HG02885 (cell line): Measurements from ENCODE around the gene KBTBD2.
A peak's percentile ranks its signal among the peaks of the same experiment; 100 is the strongest.
"Not testable (repeated sequence)": the region's sequence is repeated elsewhere in the genome, so short reads cannot be mapped to it uniquely, and the experiment has no call there.

Experiments used
- ATAC-seq: cut with Tn5 transposase; IDR thresholded peaks from one replicate; pipeline ENCODE4 v1.9.1; 2021; ENCODE audit warnings: mild to moderate bottlenecking; ENCODE audit not compliant: unreplicated experiment, poor library complexity

The KBTBD2 gene

DNA sequence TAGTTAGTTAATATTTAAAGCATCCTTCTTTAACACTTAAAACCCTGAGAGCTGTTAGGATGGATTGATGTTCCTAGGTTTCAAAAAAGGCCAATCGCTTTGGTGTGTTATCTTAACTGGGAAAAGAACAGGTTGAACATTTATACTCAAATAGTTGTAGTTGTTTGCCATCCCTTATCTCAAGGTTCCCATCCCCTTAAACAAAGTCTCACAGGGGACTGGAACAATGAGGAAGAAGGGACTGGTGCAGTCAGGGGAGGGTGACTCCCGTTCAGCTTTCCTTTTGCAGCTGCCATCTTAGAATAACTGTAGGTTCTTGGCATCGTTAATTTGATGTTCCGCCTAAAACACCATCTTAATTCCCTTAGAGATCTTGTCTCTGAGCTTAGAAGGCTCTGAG is 2.6 kb upstream of the KBTBD2 start:
- no peak for ATAC-seq

DNA sequence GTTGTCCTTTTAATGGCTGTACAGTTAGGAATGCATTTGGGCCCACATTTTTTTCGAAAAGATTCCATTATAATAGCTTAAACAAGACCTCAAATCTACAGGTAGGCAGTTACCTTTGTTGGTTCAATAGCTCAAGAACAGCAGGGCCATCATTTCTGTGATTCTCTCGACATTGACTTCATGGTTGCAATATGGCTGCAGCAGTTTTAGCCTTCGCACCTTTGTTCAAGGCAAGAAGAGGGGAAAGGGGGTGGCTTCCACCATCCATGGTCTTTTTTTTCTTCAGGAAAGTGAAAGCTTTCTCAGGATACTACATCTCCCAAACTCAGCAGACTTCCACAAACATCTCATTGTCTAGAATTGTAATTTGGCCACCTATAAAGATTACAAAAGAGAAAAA is 2.2 kb upstream of the KBTBD2 start:
- ATAC-seq, result no peak

DNA sequence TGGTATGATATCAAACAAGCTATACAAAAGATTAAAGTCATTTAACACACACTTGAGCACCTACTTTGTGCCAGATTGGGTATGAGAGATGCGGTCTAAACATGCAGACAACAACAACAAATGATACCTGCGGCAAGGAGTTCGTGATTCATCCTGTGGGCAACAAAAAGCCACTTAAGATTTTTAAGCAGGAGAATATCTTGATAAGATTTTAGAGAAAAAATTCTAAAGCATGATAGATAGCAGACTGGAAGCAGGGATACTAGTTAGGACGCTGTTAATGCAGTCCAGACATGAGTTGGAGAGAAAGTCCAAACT is 1.6 kb upstream of the KBTBD2 start:
- no peak for ATAC-seq

DNA sequence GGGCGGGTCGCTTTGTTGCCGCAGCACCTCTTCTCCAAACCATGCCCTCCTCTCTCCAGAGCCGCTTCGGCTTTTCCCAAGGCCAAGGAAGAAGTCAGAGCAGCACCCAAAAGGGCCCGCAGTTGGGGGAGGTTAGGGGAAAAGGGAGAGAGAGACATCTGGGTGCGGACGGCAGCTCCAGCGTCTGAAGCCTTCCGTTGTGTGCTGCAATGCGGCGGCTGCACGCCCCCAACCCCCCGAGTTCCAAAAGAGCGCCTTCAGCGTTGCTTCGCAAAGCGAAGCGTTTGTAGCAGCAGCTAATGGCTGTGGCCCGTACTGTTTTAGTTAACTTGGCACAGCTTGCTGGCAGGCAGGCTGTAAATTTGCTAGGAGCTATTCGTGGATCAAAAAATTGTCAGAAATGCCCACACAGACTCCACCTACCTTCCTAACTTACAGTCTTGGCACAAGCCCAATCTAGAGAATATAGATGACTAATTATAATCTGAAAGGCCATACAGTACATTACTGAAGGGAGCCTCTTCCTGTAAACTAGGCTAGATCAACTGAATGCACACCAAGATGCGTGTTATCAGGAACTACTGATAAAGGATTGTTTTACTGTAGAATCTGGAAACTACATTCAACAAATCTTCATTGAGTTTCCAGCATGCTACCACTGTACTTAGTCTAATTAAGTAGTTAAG is 1.1 kb upstream of the KBTBD2 start:
- peak; percentile 2 for ATAC-seq

DNA sequence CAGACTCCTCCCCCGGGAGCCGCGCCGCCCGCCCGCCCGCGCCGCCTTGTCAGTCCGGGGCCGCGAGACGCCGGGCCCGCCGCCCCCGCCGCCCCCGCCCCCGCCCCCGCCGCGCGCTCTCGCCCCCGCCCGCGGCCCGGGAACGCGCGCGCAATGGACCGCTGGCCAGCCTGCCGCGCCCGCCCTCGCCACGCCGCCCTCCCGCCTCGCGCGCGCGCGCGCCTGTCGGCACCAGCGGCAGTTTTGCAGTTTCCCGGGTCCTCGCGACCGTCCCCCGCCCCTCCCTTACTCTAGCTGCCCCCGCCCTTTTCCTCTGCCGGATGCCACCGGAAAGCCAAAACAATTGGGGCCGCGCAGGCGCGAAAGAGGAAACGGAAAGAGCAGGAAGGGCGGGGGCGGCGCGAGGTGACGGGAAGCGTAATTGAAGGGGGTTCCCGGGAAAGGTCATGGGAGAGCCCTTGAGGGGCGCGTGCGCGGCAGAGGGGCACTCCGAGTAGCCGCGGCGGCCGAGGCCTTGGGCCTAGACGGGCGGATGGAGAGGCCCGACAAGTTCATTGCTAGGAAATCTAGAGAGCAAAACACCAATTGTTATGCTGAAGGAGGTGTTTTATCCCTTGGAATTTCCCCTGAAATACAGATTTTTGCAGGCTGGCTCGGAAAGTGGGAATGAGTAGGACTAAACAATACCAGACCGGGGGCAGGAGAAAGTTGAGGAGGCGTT is 400 bp upstream of the KBTBD2 start:
- ATAC-seq, result peak; percentile 57

DNA sequence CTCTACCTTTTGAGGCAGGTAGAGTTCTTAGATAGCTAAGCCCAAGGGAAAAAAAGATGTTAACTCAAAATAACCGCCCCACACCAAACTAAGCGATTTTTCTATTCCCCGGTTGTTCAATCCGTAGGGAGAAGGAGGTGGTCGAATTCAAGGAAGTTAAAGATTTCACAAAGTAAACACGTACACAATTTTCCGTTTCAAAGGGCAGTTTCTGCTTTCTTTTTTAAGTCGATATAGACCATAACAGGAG is 842 bp downstream of the KBTBD2 start:
- no peak for ATAC-seq

DNA sequence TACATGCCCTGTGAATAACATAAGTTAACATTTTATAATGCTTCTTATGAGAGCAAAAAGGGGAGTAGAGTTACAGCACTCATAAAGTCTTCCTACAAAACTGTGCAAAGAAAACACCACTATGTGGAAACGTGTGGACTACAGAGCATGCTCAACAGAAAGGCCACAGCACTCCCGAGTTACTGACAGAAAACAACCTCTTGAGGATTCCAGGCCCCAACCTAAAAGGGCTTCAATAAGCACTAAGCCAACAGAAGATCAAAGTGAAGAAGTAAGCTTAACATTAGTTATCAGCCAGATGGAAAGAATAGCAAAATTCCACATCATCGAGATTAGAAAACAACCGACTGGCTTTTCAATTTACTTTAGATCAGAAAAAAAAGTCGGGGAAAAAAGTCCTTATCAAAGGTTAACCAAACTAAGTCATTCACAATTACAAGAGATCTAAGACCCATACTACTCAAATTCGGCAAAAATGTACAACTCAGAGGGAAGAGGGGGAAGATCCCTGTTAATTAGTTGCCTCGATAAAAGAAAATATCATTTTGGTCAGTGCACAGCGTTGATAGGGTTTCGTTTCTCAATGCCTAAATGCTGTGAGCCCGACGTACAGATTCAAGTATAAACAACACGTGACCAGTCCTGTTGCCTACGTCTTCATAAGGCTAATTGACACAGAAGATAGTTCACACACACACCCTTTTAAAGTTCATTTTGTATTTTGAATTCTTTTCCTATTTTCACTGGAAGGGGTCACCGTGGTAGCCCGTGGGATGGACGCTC is 1.4 kb downstream of the KBTBD2 start:
- peak; percentile 31 for ATAC-seq

DNA sequence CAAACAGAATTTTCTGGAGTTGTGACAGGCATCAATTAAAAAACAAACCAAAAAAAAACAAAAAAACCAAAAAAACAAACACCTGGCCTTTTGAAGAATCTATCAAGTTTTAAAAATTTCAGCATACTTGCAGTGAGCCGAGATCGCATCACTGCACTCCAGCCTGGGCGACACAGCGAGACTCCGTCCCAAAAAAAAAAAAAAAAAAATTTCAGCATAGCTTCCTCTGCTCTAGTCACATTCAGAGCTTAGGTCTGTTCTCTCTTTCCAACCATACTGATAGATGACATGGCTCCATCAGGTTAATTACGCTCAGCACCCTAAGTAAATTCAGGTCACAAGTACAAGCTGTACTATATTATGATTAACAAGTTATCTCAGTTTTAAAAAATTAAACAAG is 3.1 kb downstream of the KBTBD2 start:
- ATAC-seq, result no peak

DNA sequence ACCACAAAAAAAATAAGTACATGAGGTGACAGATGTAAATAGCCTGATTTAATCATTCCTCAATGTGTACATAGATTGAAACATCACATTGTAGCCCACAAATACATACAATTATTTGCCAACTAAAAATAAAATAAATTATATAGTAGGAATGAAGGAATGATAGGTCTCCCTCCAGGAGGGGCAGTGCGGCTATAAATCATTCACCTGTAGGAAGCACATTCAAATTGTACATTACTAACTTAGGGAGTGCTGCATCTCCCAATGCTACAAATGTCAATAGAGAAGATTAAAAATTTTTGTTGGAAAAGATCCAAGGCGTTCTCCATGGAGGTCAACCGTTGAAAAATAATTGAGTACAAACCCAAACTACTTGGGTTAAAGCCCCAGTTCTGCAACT is 4.2 kb downstream of the KBTBD2 start:
- no peak for ATAC-seq

DNA sequence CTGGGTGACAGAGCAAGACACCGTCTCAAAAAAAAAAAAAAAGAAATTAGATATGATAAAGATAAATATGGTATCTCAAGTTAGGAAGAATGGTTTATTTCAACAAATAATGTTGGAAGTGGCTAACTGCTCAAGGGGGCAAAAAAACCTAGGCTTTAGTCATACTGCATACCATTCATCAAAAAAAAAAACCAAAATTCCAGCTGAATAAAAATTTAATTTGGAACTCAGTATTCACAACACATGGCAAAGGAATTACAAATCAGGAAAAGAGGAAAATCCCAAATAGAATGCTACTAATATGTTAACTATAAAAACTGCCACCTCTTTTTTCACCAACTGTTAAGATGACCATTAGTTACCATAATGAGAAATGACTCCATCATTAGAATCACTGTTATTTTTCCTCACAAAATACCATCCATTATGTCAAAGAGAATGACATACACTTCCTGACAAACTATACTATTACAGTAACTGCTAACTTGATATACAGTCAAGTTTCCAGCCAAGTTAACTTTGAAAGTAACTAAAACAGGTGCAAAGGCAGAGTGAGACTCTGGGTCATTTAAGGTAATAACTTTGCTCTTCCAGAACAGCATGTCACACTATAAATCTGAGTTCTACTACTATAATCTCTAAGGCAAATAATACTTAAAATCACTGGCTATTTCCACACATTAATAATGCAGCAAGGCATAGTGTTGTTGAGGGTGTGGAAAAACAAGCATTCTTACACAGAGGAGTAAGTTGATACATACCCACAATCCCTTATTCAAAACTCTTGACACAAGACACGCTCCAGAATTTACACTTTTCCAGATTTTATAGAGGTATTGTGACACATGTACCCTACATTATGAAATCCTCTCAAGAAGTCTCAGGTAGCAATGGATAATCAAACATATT is 10.2 kb downstream of the KBTBD2 start:
- no peak for ATAC-seq

DNA sequence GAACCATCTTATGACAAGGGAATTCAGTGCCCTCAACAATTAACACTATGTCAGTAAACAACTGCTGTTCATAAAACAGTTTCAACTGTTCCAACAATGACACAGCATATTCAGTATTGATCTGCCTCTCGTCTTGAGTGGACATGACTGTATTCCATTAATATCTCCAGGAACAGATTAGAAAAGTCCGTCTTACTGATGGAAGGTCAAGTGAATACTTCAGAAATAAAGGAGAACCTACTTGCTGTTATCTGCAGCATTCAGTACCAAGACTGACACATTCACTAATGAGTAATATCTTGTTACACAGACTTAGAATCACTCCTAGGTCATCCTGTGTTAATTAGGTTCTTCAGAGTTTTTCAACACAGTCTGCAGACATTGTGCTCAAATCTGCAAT is 12.1 kb downstream of the KBTBD2 start:
- ATAC-seq, result peak; percentile 64

DNA sequence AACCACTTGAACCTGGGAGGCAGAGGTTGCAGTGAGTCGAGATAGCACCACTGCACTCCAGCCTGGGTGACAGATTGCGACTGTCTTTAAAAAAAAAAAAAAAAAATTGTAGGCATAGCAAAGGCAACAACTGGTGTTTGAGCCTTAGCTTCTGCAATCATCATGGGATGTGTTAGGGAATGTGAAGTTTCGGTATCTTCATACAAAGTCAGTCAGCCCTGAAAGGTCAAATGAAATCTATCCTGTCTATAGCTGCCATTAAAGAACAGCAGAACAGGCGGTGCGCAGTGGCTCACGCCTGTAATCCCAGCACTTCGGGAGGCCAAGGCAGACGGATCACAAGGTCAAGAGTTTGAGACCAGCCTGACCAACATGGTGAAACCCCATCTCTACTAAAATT is 13.5 kb downstream of the KBTBD2 start:
- ATAC-seq, result not testable (repeated sequence)

DNA sequence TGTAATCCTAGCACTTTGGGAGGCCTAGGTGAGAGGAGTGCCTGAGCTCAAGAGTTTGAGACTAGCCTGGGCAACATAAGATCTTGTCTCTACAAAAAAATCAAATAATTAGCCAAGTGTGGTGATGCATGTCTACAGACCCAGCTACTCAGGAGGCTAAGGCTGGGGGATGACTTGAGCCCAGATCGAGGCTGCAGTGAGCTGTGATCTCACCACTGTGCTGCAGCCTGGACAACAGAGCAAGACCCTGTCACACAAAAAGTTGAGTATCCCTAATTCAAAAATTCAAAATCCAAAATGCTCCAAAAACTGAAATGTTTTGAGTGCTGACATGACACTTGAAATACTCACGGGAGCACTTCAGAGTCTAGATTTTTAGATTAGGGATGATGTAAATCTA is 19.1 kb downstream of the KBTBD2 start:
- ATAC-seq, result no peak

DNA sequence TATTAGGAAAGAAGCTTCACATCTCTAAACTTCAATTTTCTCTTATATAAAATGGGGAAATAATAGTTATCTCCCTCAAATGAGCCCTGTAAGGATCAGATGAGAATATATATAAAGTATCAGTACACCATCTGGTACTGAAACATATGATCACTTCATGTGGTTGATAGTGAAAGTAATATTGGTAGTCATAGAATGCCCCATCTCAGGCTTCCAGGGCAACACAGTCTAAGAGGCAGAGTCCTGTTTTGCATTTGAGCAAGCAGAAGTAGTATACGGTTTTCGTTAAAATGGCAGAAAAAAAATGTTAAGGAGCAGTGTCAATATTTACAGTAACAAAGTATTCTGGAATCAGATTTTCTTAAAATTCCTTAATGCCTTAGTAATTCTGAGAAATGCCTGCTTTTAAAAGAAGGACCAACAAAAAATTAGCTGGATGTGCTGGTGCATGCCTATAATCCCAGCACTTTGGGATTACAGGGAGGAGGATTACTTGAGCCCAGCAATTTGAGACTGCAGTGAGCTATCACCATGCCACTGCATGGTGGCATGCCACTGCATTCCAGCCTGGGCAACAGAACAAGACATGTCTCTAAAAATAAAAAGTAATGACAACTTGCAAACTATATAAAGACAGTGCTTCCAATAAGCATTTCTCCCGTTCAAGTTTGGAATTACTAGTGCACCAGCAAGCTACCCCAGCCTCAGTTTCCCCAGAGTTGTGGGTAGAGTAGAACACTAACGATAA is 19.8 kb downstream of the KBTBD2 start:
- peak; percentile 72 for ATAC-seq

DNA sequence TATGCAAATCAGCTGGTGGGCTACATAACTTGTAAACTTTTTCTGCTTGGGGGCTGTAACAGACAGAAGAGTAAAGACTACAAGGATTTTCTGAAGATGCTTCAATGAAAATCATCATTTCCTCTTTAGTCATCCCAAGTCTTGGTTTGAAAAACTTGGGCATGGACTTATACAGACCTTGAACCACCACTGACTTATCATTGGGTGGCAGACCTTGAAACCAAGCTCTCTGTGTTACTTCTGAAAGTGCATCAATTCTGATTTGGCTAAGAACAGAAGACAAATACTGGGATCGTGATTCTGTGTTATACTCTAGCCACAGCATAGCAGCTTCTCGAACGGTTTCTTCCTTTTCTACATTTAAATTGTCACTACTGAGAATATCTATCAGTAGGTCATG is 21.3 kb downstream of the KBTBD2 start:
- no peak for ATAC-seq

DNA sequence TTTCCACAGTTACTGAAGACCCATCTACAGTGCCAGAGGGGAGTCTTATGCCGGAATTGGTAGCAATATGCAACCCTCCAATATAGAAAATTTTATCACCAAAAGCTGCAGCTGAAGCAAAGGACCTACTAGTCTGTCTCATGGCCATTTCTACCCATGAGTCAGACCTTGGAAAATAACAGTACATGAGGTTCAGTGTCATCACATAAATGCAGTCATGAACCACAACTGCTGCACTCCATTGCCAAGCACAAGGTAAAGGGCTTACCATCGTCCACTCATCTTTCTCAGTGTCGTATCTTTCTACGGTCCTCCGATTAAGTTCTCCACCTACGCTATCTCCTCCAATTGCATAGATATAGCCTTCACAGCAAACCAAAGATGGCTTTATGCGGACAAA is 21.8 kb downstream of the KBTBD2 start:
- no peak for ATAC-seq

DNA sequence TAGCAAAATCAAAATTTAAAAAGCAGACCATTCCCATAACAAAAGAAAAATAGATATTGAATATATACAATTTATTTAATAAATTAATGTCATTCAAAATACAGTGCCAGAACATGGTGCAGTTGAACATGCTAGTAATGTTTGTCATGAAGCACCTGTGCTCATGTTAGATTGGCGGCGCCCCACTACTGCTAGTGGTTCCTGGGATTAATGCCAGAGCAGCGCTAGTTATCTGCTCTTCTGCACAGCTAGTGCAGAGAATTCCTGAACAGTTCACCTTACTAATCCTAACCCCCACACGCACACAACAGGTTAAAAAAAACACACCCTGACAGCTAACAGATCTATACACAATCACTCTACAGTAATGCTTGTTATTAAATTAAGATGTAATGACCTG is 23.4 kb downstream of the KBTBD2 start:
- ATAC-seq, result no peak

DNA sequence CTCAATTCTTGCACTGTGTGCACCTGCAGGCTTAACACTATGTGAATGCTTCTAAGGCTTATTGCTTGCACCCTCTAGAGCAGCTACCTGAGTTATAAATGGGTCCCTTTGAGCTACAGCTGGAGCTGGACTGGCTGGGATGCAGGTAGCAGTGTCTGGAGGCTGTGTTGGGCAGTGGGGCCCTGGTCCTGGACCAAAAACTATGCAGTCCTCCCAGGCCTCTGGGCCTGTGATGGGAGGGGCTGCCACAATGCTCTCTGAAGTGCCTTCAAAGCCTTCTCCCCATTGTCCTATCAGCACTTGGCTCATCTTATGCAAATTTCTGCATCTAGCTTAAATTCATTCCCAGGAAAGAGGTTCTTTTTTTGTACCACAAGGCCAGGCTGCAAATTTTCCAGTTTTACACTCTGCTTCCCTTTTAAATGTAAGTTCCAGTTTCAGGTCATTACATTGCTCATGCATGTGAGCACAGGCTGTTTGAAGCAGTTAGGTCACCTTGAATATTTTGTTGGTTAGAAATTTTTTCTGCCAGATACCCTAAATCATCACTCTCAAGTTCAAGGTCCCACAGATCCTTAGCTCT is 26.0 kb downstream of the KBTBD2 start:
- no peak for ATAC-seq

DNA sequence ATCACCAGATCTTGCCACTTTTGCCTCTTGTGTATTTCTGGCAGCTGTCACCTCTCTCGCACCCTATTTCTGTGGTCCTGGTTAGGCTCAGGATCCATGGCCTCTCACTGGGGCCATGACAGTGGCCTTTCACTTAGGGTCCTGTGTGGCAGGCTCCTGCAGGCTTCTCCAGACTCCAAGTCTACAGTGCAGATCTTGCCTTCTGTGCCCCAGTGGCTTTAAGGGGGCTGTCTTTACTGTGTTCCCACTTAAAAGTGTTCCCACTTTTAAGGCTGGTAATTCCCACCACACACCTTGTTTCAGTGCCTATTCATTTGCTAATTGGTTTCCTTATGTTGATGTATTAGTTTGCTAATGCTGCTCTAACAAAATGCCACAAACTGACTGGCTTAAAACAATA is 27.7 kb downstream of the KBTBD2 start:
- not testable (repeated sequence) for ATAC-seq

DNA sequence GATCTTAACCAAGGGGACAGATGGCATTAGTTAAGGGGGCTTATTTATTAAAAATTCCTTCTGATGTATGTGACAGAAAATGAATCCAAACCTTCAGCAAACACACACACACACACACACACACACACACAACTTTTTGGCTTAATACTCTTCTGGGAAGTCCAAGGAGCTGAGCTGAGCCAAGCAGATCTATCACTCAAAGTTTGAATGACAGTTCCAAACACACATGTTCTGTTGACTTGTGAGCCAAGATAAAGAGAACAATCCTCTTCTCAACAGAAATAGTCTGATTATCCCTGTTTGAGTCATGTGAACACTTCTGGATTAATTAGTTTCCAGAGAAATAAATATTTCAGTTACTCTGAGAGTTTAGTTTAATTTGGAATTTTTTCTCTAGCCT is 31.5 kb downstream of the KBTBD2 start:
- no peak for ATAC-seq
